ENCODE measurements around the gene CASP6.

The CASP6 gene

DNA sequence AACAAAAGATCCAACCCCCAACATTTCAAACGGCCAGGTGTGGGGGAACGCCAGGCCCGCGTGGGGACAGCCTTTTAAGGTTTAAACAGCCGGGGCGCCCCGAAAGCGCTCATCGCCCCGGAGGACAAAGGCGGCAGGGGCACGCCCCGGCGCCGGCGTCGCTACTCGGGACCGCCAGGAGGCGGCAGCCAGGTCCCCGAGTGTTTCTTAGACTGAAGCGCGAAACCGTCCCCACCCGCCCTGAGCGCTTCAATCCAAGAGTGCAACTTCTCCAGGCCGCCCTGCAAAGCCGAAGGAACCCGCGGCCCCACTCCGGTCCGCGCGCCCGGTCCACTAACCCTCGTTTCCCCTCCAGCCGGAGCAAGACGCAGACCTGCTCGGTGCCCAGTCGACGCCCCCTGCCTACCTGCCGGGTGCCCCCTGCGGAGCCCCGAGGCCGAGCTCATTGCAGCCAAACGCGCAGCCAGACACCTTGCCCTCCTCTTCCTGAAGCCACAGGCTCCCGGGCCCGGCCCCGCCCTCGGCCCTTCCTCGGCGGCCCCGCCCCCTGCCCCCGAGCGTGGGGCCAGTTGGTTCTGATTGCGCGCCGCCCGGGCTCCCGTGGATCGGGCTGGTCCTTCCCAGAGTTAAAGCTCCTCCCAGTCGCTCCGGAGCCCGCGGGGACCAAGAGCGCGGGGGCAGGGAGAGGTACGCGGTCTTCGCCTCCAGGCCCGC lies at the start of gene CASP6:
CASP6 (minus strand) TSS at position 496 of the 714 bp plus-strand sequence; CDS start at position 446, 50 bp downstream.
- peaks cover 6% of the 10 kb centered on the region for H3K4me1 ChIP-seq (ENCODE audit: insufficient read depth, low read length)
- peak within 1 kb of the TSS; percentile 99 for H2AFZ ChIP-seq (ENCODE audit: low read depth, low read length)
- no peaks in the 10 kb centered on the region for H3K9me3 ChIP-seq (ENCODE audit: low read length)
- no peaks in the 10 kb centered on the region for H3K27me3 ChIP-seq (ENCODE audit: insufficient read depth, low read length)
- peak within 1 kb of the TSS; percentile 91 for H3K4me3 ChIP-seq (ENCODE audit: low read length)
- H3K36me3 ChIP-seq (ENCODE audit: insufficient read depth, low read length) = no peaks in the 10 kb centered on the region

GRCh38 chr4:109752525-109752924 lies 49.3 kb upstream of the CASP6 start:
- Histone ChIP-seq H3K4me1 (ENCODE audit: insufficient read depth, low read length) (no peaks in the 10 kb centered on the region), H3K36me3 (ENCODE audit: insufficient read depth, low read length) (no peaks in the 10 kb centered on the region), H3K9me3 (ENCODE audit: low read length) (no peaks in the 10 kb centered on the region), H3K4me3 (ENCODE audit: low read length) (no peak overlapping the region), H3K27me3 (ENCODE audit: insufficient read depth, low read length) (no peaks in the 10 kb centered on the region), H2AFZ (ENCODE audit: low read depth, low read length) (no peak overlapping the region)

DNA sequence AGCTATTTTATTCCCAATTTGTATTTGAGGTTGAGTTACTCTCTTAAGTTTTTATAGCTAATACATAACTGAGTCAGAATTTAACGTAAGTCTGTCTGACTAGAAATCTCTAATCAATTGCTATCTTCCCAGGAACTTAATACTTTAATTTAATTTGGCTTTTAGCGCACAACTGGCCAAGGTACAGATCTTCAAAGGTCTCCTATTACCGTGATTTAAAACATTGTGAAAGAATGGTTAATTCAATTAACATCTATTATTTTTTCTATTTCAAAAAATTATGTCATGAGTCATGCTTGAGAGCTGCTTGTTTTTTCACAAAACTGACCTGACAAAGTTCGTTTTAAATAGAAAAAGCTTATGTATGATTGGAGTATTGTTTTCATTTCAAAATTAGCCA lies 48.6 kb upstream of the CASP6 start:
- no peaks in the 10 kb centered on the region for H3K36me3 ChIP-seq (ENCODE audit: insufficient read depth, low read length)
- H3K9me3 ChIP-seq (ENCODE audit: low read length) = no peaks in the 10 kb centered on the region
- no peaks in the 10 kb centered on the region for H3K27me3 ChIP-seq (ENCODE audit: insufficient read depth, low read length)
- H3K4me3 ChIP-seq (ENCODE audit: low read length) = no peak overlapping the region
- H3K4me1 ChIP-seq (ENCODE audit: insufficient read depth, low read length) = no peaks in the 10 kb centered on the region
- no peak overlapping the region for H2AFZ ChIP-seq (ENCODE audit: low read depth, low read length)

DNA sequence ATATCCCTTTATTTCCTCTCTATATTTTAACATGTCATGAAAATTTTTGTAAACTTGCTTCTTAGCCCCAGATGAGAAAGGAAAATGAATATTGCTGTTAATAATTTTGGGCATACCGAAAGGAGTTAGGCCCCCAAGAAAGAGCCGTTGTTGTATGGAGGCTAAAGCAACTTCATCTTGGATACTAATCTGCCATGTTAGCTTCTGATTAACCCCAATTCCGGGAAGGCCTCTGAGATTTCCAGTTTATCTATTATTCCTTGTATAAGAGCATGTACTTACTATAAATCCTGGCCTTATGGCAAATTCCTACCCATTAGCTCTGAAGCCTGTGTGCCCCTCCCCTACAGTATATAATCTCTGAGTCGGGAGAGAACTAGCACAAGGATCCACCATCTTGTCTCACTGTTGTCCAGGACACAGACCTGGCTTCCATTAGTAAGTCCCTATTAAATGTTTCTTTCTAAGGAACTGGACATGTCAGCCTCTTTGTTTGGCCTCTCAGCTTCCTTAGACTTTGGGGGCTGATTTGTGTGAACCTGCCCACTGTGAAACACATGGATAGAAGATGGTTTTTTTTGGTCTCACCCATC lies 47.5 kb upstream of the CASP6 start:
- no peaks in the 10 kb centered on the region for H3K36me3 ChIP-seq (ENCODE audit: insufficient read depth, low read length)
- no peaks in the 10 kb centered on the region for H3K4me1 ChIP-seq (ENCODE audit: insufficient read depth, low read length)
- H3K9me3 ChIP-seq (ENCODE audit: low read length) = no peaks in the 10 kb centered on the region
- no peaks in the 10 kb centered on the region for H3K27me3 ChIP-seq (ENCODE audit: insufficient read depth, low read length)
- no peak overlapping the region for H3K4me3 ChIP-seq (ENCODE audit: low read length)
- no peak overlapping the region for H2AFZ ChIP-seq (ENCODE audit: low read depth, low read length)

DNA sequence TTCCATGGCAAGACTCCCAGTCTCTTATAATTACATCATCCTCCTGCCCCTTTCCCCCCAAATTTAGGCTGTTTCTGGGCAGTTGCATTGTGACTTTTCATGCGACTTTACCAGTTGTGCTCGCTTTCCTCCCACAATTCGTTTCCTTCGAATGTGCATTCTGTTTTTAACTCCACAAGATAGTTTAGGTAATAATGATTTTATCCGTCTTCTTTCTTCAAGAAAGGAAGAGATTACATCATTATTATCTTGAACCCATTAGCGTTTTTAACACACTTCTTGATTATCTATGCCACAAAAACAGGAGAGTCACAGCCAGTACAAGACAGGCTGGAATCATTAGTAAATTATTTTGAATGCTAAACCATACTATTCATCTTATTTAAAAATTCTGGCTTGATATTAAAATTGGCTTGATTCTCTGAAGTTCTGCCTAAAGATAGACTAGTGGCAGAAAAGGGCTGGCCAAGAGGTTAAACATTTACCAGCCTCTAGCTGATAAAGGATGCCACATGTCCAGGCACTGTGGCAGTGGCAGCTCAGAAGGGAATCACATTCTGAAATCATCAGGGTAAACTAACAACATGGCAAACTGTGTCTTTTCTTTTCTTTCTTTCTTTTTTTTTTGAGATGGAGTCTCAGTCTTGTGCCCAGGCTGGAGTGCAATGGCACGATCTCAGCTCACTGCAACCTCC lies 46.3 kb upstream of the CASP6 start:
- H2AFZ ChIP-seq (ENCODE audit: low read depth, low read length) = no peak overlapping the region
- no peaks in the 10 kb centered on the region for H3K9me3 ChIP-seq (ENCODE audit: low read length)
- no peaks in the 10 kb centered on the region for H3K36me3 ChIP-seq (ENCODE audit: insufficient read depth, low read length)
- no peak overlapping the region for H3K4me3 ChIP-seq (ENCODE audit: low read length)
- no peaks in the 10 kb centered on the region for H3K4me1 ChIP-seq (ENCODE audit: insufficient read depth, low read length)
- peaks cover under 1% of the 10 kb centered on the region for H3K27me3 ChIP-seq (ENCODE audit: insufficient read depth, low read length)

DNA sequence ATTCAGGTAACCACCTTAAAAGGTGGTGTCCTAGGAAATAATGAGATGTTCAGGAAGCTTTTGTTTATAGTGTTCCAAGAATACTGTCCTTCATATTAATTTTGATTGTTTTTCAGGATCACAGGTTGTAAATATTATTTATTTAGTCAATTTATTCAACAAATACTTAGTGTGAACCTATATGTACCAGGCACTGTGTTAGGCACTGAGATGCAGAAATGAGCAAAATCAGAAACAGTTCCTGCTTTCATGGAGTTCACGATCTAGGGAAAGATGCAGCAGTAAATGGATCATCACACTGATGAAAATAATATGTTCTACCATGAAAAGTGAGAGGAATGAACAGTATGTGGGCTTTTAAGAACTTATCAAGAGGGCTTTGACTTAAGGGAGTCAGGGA lies 44.9 kb upstream of the CASP6 start:
- H3K9me3 ChIP-seq (ENCODE audit: low read length) = no peaks in the 10 kb centered on the region
- no peaks in the 10 kb centered on the region for H3K36me3 ChIP-seq (ENCODE audit: insufficient read depth, low read length)
- H3K27me3 ChIP-seq (ENCODE audit: insufficient read depth, low read length) = peaks cover 9% of the 10 kb centered on the region
- H3K4me3 ChIP-seq (ENCODE audit: low read length) = no peak overlapping the region
- no peaks in the 10 kb centered on the region for H3K4me1 ChIP-seq (ENCODE audit: insufficient read depth, low read length)
- no peak overlapping the region for H2AFZ ChIP-seq (ENCODE audit: low read depth, low read length)

DNA sequence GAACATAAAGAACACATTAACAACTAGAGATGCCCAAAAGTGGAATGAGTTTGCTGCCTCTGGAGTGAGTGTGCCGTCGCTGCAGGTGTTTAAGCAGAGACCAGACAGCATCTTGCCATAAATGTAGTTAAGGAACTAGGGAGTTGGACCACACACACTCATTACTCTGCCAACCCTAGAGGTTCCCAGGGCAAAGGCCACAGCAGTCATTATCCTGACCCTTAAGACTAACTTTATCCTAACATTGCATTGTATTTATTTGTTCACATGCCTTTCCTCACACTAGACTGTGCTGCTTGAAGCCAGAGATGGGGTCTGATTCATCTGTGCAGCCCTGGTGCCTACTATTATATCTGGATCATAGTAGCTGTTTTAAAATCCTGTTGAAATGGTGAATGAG lies 43.5 kb upstream of the CASP6 start:
- H3K4me3 ChIP-seq (ENCODE audit: low read length) = no peak overlapping the region
- H2AFZ ChIP-seq (ENCODE audit: low read depth, low read length) = no peak overlapping the region
- no peaks in the 10 kb centered on the region for H3K9me3 ChIP-seq (ENCODE audit: low read length)
- H3K4me1 ChIP-seq (ENCODE audit: insufficient read depth, low read length) = no peaks in the 10 kb centered on the region
- no peaks in the 10 kb centered on the region for H3K36me3 ChIP-seq (ENCODE audit: insufficient read depth, low read length)
- peaks cover 16% of the 10 kb centered on the region for H3K27me3 ChIP-seq (ENCODE audit: insufficient read depth, low read length)

DNA sequence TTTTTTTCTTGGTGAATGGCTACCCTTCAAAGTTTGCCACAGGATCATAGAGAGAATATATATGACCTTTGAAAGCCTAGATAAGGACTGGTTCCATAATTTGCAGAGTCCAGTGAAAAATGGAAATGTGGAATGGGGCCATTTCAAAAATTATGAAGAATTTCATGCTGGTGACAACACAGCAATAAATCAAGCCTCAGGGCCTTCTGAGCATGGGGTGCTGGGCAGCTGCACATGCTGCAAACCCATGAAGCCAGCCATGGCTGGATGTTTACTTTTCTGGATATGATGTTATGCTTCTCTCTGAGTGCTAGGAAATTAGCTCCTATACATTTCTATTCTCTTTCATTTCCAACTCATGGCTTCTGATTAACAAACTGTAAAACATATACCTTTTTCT lies 42.6 kb upstream of the CASP6 start:
- Histone ChIP-seq H2AFZ (ENCODE audit: low read depth, low read length) (no peak overlapping the region), H3K36me3 (ENCODE audit: insufficient read depth, low read length) (no peaks in the 10 kb centered on the region), H3K9me3 (ENCODE audit: low read length) (no peaks in the 10 kb centered on the region), H3K27me3 (ENCODE audit: insufficient read depth, low read length) (peaks cover 16% of the 10 kb centered on the region), H3K4me3 (ENCODE audit: low read length) (no peak overlapping the region), H3K4me1 (ENCODE audit: insufficient read depth, low read length) (no peaks in the 10 kb centered on the region)

- Histone ChIP-seq H2AFZ (ENCODE audit: low read depth, low read length) (no peak overlapping the region), H3K9me3 (ENCODE audit: low read length) (no peaks in the 10 kb centered on the region), H3K27me3 (ENCODE audit: insufficient read depth, low read length) (peaks cover 21% of the 10 kb centered on the region), H3K4me3 (ENCODE audit: low read length) (no peak overlapping the region), H3K36me3 (ENCODE audit: insufficient read depth, low read length) (no peaks in the 10 kb centered on the region), H3K4me1 (ENCODE audit: insufficient read depth, low read length) (no peaks in the 10 kb centered on the region)
Measured at GRCh38 chr4:109739547-109739946, 36.3 kb upstream of the CASP6 start.

DNA sequence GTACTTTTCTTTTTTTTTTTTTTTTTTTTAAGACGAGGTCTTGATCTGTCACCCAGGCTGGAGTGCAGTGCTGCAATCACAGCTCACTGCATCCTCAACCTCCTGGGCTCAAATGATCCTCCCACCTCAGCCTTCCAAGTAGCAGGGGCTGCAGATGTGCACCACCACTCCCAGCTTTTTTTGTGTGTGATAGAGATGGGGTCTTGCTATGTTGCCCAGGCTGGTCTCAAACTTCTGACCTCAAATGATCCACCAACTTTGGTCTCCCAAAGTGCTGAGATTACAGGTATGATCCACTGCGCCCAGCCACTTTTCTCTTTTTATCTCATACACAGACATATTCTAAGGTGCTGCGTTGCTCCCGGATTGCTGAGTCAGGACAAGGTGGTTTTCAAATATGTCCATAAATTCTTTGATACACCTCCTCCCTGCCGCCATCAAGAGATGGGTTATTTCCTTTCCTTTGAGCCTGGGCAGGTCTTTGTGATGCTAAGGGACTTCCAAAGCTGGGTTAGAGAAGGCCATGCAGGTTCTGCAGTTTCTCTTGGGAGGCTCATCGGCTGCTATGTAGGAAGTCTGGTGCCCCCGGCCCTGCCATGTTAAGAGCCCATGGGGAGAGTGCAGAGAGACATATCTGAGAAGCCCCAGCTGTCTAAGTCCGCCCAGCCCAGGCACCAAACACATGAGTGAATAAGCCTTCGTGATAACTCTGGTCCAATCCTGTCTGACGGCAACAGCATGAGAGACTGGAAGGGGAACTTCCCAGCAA lies 35.0 kb upstream of the CASP6 start:
- Histone ChIP-seq H3K9me3 (ENCODE audit: low read length) (no peaks in the 10 kb centered on the region), H3K27me3 (ENCODE audit: insufficient read depth, low read length) (peaks cover 14% of the 10 kb centered on the region), H2AFZ (ENCODE audit: low read depth, low read length) (no peak overlapping the region), H3K4me3 (ENCODE audit: low read length) (no peak overlapping the region), H3K36me3 (ENCODE audit: insufficient read depth, low read length) (no peaks in the 10 kb centered on the region), H3K4me1 (ENCODE audit: insufficient read depth, low read length) (no peaks in the 10 kb centered on the region)

DNA sequence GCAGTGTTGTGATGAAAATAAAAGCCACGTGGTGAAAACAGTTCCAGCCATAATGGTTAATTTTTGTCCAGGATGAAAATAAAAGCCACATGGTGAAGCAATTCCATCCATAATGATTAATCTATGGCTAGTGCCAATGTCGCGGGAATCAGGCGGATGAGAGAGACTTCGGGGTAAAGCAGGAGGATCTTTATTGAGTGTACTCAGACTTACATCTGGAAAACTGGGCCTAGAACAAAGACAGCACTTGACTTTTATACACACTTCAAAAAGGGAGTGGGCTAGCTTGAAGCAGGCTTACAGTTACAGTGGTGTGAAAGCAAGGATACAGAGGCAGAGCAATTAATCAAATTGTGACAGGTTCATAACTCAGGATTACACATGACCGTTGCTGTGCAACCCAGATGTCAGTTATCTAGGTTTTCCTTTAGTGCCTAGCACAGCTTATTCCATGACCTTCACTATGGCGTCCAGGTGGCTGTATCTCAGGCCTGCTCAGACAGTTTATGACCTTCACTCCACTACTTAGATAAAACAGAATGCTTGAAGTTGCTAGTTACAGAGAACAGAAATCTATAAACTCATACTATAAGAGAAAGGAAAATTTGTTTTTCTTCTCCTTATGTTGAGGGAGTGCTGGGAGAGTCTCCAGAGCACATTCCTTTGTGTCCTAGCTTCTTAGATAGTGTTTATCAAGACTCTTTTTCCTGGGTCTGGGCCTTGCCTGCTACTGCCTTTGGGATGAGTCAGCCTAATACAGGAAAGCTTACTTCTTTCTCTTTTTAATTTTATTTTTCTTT lies 32.5 kb upstream of the CASP6 start:
- no peak overlapping the region for H3K4me3 ChIP-seq (ENCODE audit: low read length)

GRCh38 chr4:109733728-109734127 lies 30.5 kb upstream of the CASP6 start:
- Histone ChIP-seq H3K9me3 (ENCODE audit: low read length) (no peaks in the 10 kb centered on the region), H3K36me3 (ENCODE audit: insufficient read depth, low read length) (no peaks in the 10 kb centered on the region), H3K27me3 (ENCODE audit: insufficient read depth, low read length) (peaks cover 14% of the 10 kb centered on the region), H2AFZ (ENCODE audit: low read depth, low read length) (no peak overlapping the region), H3K4me3 (ENCODE audit: low read length) (no peak overlapping the region), H3K4me1 (ENCODE audit: insufficient read depth, low read length) (peaks cover 10% of the 10 kb centered on the region)

More for the DNA sequence above, 32.5 kb upstream of the CASP6 start:
- H3K36me3 ChIP-seq (ENCODE audit: insufficient read depth, low read length) = no peaks in the 10 kb centered on the region
- H3K9me3 ChIP-seq (ENCODE audit: low read length) = no peaks in the 10 kb centered on the region
- peaks cover 14% of the 10 kb centered on the region for H3K27me3 ChIP-seq (ENCODE audit: insufficient read depth, low read length)
- H3K4me1 ChIP-seq (ENCODE audit: insufficient read depth, low read length) = no peaks in the 10 kb centered on the region
- H2AFZ ChIP-seq (ENCODE audit: low read depth, low read length) = no peak overlapping the region
